PC-3 (cell line): ENCODE results near the gene SLC44A1. TPM values are rescaled to one million over a fixed set of nuclear protein-coding genes. Genes with fewer than 3 reads are reported as not detected.

ENCODE experiments used
- ATAC-seq: fragments of 200-7000 bp; cut with Tn5 transposase; 2 replicates; pipeline ENCODE4 v1.9.1; 2020; ENCODE audit warnings: mild to moderate bottlenecking, moderate library complexity
- BruUV-seq: library from RNA; stranded (reverse); fragments of 400-500 nt; replicated peaks from 2 replicates; lab custom pipeline; 2021; lab: Mats Ljungman, UMichigan
- CTCF ChIA-PET: fragments of 300-600 bp; sonication (Branson Sonifier 250); formaldehyde crosslinking; loops from one replicate; lab custom pipeline; 2022; ENCODE audit warnings: antibody characterized with exemption; lab: Charles Lee
- POLR2A ChIA-PET: fragments of 300-600 bp; sonication (Branson Sonifier 250); formaldehyde crosslinking; loops from one replicate; lab custom pipeline; 2022; ENCODE audit warnings: antibody characterized with exemption; ENCODE audit not compliant: unreplicated experiment; lab: Charles Lee
- DNase-seq: peaks from one replicate; pipeline ENCODE4 v3.0.0-alpha.2; 2015
- H2AFZ ChIP-seq: fragments of 300-600 bp; sonication (generic); 2 replicates; pipeline ENCODE4 v1.6.0; 2016; ENCODE audit warnings: antibody characterized with exemption, low read length
- H3F3A ChIP-seq: fragments of 300-600 bp; sonication (generic); one replicate; pipeline ENCODE4 v1.6.0; 2017; ENCODE audit warnings: antibody characterized with exemption, low read length, control low read depth, mild to moderate bottlenecking; ENCODE audit not compliant: unreplicated experiment
- H3K27ac ChIP-seq: fragments of 300-600 bp; sonication (generic); 2 replicates; pipeline ENCODE4 v1.5.1; 2016; ENCODE audit warnings: mild to moderate bottlenecking, low read length
- H3K27me3 ChIP-seq: fragments of 300-600 bp; sonication (generic); 2 replicates; pipeline ENCODE4 v1.6.1; 2016; ENCODE audit warnings: low read length, mixed read lengths
- H3K36me3 ChIP-seq: fragments of 300-600 bp; sonication (generic); 2 replicates; pipeline ENCODE4 v1.6.1; 2016; ENCODE audit warnings: low read depth, mixed run types, low read length, mixed read lengths
- H3K4me1 ChIP-seq: fragments of 300-600 bp; sonication (generic); 2 replicates; pipeline ENCODE4 v1.5.1; 2016; ENCODE audit warnings: low read length; ENCODE audit not compliant: insufficient read depth
- H3K4me2 ChIP-seq: fragments of 300-600 bp; sonication (generic); 2 replicates; pipeline ENCODE4 v1.6.0; 2016; ENCODE audit warnings: low read length
- H3K4me3 ChIP-seq: fragments of 300-600 bp; sonication (generic); 2 replicates; pipeline ENCODE4 v1.5.1; 2016; ENCODE audit warnings: mild to moderate bottlenecking, low read length, mixed read lengths
- H3K79me2 ChIP-seq: fragments of 300-600 bp; sonication (generic); 2 replicates; pipeline ENCODE4 v1.6.1; 2017; ENCODE audit warnings: low read length, mixed read lengths
- H3K9ac ChIP-seq: fragments of 300-600 bp; sonication (generic); 2 replicates; pipeline ENCODE4 v1.6.0; 2016; ENCODE audit warnings: mild to moderate bottlenecking, low read length
- H3K9me2 ChIP-seq: fragments of 300-600 bp; sonication (generic); replicated peaks from 2 replicates; pipeline ENCODE4 v1.6.1; 2016; ENCODE audit warnings: mixed run types, low read length, mixed read lengths
- H3K9me3 ChIP-seq: fragments of 300-600 bp; sonication (generic); 2 replicates; pipeline ENCODE4 v1.6.1; 2016; ENCODE audit warnings: low read length, mixed read lengths
- H4K20me1 ChIP-seq: fragments of 300-600 bp; sonication (generic); 2 replicates; pipeline ENCODE4 v1.6.1; 2016; ENCODE audit warnings: low read length, mixed read lengths
- CTCF ChIP-seq: fragments of 300-600 bp; sonication (generic); conservative IDR thresholded peaks from 2 replicates; pipeline ENCODE4 v1.5.1; 2017; ENCODE audit warnings: antibody characterized with exemption, low read depth, mild to moderate bottlenecking, low read length
- EZH2 ChIP-seq: fragments of 300-600 bp; sonication (generic); IDR thresholded peaks from one replicate; pipeline ENCODE4 v1.6.1; 2017; ENCODE audit warnings: antibody characterized with exemption, mild to moderate bottlenecking, low read length; ENCODE audit not compliant: unreplicated experiment
- EZH2phosphoT487 ChIP-seq: fragments of 300-600 bp; sonication (generic); IDR thresholded peaks from 2 replicates; pipeline ENCODE4 v1.6.1; 2018; ENCODE audit warnings: mild to moderate bottlenecking, antibody characterized with exemption, low read length, borderline replicate concordance
- intact Hi-C: fragments of 100-400 bp; cut with micrococcal nuclease; formaldehyde crosslinking; loops from 2 replicates; pipeline ENCODE4 v1.9.0; 2023
- total RNA-seq: library from RNA; depleted of rRNA; stranded (reverse); fragments of >200 nt; gene quantifications from 2 replicates; pipeline ENCODE4 v1.2.3, GENCODE V29; 2014

SLC44A1 gene
- total RNA-seq, 1 experiment from 2014 or later = 16.1 TPM

DNA sequence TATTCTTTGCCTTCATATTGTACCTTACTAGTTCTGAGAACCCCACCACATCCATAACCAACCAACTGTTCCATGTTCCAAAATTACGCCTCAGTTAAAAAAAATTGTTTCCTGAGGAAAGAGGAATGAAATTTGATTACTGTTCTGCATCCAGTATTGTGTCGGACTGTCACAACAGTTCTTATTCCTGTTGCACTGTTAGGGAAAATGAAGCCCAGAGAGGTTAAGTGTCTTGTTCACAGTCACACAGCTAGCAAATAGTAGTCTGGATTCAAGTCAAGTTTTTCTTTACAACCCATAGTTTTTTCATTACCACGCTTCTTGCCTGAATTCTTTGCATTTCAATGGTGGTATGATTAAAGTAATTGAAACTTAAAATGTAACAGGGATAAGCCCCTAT lies 207.7 kb downstream of the SLC44A1 start:
- no peak for ATAC-seq
- no peaks in the 10 kb centered on the region for H4K20me1 ChIP-seq
- H3K4me1 ChIP-seq = peaks cover 8% of the 10 kb centered on the region; the same call in 1 of the 2 replicates
- TF ChIP-seq EZH2 (no peak), CTCF (no peak), EZH2phosphoT487 (no peak)
- no TSS peak for BruUV-seq
- no peaks in the 10 kb centered on the region for H3K9me3 ChIP-seq
- POLR2A ChIA-PET = no interaction called here
- peaks cover 69% of the 10 kb centered on the region for H3K79me2 ChIP-seq
- no peaks in the 10 kb centered on the region for H3K36me3 ChIP-seq
- no peak overlapping the region for H3K27ac ChIP-seq
- CTCF ChIA-PET = no interaction called here
- no peaks in the 10 kb centered on the region for H3F3A ChIP-seq
- H3K4me3 ChIP-seq = no peak overlapping the region
- H3K9ac ChIP-seq = no peak overlapping the region
- no peak overlapping the region for H3K4me2 ChIP-seq
- DNase-seq = no peak
- no peaks in the 10 kb centered on the region for H3K27me3 ChIP-seq
- intact Hi-C loops = no loop called here
- H2AFZ ChIP-seq = no peak overlapping the region
- H3K9me2 ChIP-seq = no peaks in the 10 kb centered on the region

GRCh38 chr9:105455836-105456475 lies 211.5 kb downstream of the SLC44A1 start:
- Histone ChIP-seq H3K79me2 (peaks cover 52% of the 10 kb centered on the region), H3K4me3 (no peak overlapping the region), H2AFZ (no peak overlapping the region), H3K27ac (no peak overlapping the region), H3K9ac (no peak overlapping the region), H3K27me3 (no peaks in the 10 kb centered on the region), H3K36me3 (no peaks in the 10 kb centered on the region), H3K9me2 (no peaks in the 10 kb centered on the region), H3K9me3 (no peaks in the 10 kb centered on the region), H3F3A (no peaks in the 10 kb centered on the region), H3K4me1 (no peaks in the 10 kb centered on the region), H3K4me2 (no peak overlapping the region), H4K20me1 (no peaks in the 10 kb centered on the region)
- no TSS peak for BruUV-seq
- TF ChIP-seq CTCF (no peak), EZH2 (no peak), EZH2phosphoT487 (no peak)
- ChIA-PET POLR2A (no interaction called here), CTCF (no interaction called here)
- DNase-seq = no peak
- no peak for ATAC-seq
- intact Hi-C loops = no loop called here

DNA sequence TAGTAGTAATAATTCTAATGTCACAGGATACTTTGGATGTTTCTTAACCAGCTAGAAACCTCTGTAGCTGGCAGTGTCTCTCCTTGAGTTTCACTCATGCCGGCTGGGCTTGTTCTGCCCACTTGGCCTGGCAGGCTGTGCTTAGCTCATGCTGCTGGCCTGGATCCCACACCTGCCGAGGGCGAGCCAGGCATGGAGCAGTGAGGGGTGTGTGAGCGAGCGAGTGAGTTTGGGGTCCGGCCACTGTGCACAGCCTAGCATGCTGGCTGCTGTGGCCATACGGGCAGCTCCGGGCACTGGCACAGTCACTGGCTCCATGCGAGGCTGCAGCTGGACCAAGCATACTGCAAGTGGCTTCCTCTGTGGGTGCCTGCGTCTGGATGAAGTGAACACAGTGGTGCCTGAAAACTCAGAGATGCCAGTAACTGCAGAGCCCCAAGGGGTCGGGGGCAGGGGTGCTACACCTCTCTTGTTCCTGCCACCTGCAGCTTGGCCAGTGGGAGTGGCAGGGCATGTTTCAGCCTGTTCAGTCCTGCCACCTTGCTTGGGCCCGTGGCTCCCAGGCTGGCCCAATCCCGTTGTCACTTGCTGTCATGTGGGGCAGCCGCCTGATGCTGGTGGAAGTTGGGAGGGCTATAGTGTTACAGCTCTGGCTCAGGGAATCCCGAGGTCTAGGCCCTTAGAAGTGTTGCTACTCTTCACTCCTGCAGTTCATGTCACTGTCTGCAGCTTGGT lies 213.3 kb downstream of the SLC44A1 start:
- no peaks in the 10 kb centered on the region for H3K4me1 ChIP-seq
- CTCF ChIA-PET = no interaction called here
- no peak overlapping the region for H3K27ac ChIP-seq
- DNase-seq (no peak), ATAC-seq (no peak)
- intact Hi-C loops = no loop called here
- no peaks in the 10 kb centered on the region for H3K9me3 ChIP-seq
- H2AFZ ChIP-seq = no peak overlapping the region
- TF ChIP-seq EZH2 (no peak), EZH2phosphoT487 (no peak), CTCF (no peak)
- H3K9ac ChIP-seq = no peak overlapping the region
- no peak overlapping the region for H3K4me3 ChIP-seq
- H3F3A ChIP-seq = no peaks in the 10 kb centered on the region
- peaks cover 39% of the 10 kb centered on the region; the same call in 1 of the 2 replicates for H3K79me2 ChIP-seq
- no peak overlapping the region for H3K4me2 ChIP-seq
- H3K9me2 ChIP-seq = no peaks in the 10 kb centered on the region
- H3K36me3 ChIP-seq = no peaks in the 10 kb centered on the region
- no peaks in the 10 kb centered on the region for H3K27me3 ChIP-seq
- no TSS peak for BruUV-seq
- POLR2A ChIA-PET = no interaction called here
- H4K20me1 ChIP-seq = no peaks in the 10 kb centered on the region
